GM11168 (cell line): ENCODE results near the gene STPG1.

Experiments used
- in situ Hi-C: fragments of 300-500 bp; cut with MboI; formaldehyde crosslinking; loops from one replicate; pipeline ENCODE4 v1.12.0; 2022; ENCODE audit warnings: low sequenced_read_pairs; ENCODE audit not compliant: unreplicated experiment

STPG1 gene

GRCh38 chr1:24321697-24322469, 91.7 kb downstream of the STPG1 start:
- in situ Hi-C loops, result no loop called here

- in situ Hi-C loops, result no loop called here
Measured at GRCh38 chr1:24321126-24321525, 92.5 kb downstream of the STPG1 start.

- in situ Hi-C loops, result no loop called here
Measured at GRCh38 chr1:24319962-24320361, 93.6 kb downstream of the STPG1 start.

GRCh38 chr1:24319312-24319863, 94.2 kb downstream of the STPG1 start, which contains the start of gene GRHL3:
GRHL3 (plus strand) TSS chr1:24319357; CDS start chr1:24319552, 195 bp downstream.
- in situ Hi-C loops, result no loop called here

- in situ Hi-C loops, result no loop called here
Measured at GRCh38 chr1:24318615-24319311, 94.8 kb downstream of the STPG1 start.

GRCh38 chr1:24317956-24318614, 95.5 kb downstream of the STPG1 start:
- in situ Hi-C loops, result no loop called here

- in situ Hi-C loops, result no loop called here
Measured at GRCh38 chr1:24317081-24317480, 96.5 kb downstream of the STPG1 start.

GRCh38 chr1:24316645-24317044, 96.9 kb downstream of the STPG1 start:
- in situ Hi-C loops, result no loop called here

- in situ Hi-C loops, result no loop called here
Measured at GRCh38 chr1:24315391-24315790, 98.2 kb downstream of the STPG1 start.

GRCh38 chr1:24311741-24312140, 101.8 kb downstream of the STPG1 start:
- in situ Hi-C loops, result no loop called here

- in situ Hi-C loops, result no loop called here
Measured at GRCh38 chr1:24311234-24311633, 102.3 kb downstream of the STPG1 start.

GRCh38 chr1:24309762-24310485, 103.7 kb downstream of the STPG1 start:
- in situ Hi-C loops, result no loop called here

- in situ Hi-C loops, result no loop called here
Measured at GRCh38 chr1:24308365-24309015, 105.1 kb downstream of the STPG1 start.
